HG02623 (cell line): ENCODE results near the gene KIAA1191.

Experiments
- ATAC-seq: cut with Tn5 transposase; IDR thresholded peaks from one replicate; pipeline ENCODE4 v1.9.1; 2021; ENCODE audit warnings: moderate library complexity; ENCODE audit not compliant: unreplicated experiment

KIAA1191 gene

GRCh38 chr5:176389135-176390123 lies 27.9 kb upstream of the KIAA1191 start:
- ATAC-seq, result peak; percentile 18

GRCh38 chr5:176388444-176389134 lies 27.0 kb upstream of the KIAA1191 start, which contains the start of the genes HIGD2A and NOP16:
Gene HIGD2A (plus strand): TSS chr5:176388751. CDS start chr5:176388820, 69 bp downstream.
Gene NOP16 (minus strand): TSS chr5:176388598. CDS start chr5:176388539, 59 bp downstream.
- ATAC-seq, result peak; percentile 79

GRCh38 chr5:176388003-176388443 lies 26.5 kb upstream of the KIAA1191 start:
- no peak for ATAC-seq

- ATAC-seq, result no peak
Observed at GRCh38 chr5:176387384-176387925, 25.9 kb upstream of the KIAA1191 start.

GRCh38 chr5:176386491-176386890 lies 24.9 kb upstream of the KIAA1191 start:
- ATAC-seq, result no peak

GRCh38 chr5:176384991-176385390 lies 23.4 kb upstream of the KIAA1191 start:
- no peak for ATAC-seq

GRCh38 chr5:176384366-176384930 lies 22.9 kb upstream of the KIAA1191 start:
- ATAC-seq, result no peak

GRCh38 chr5:176383961-176384360 lies 22.4 kb upstream of the KIAA1191 start:
- no peak for ATAC-seq

GRCh38 chr5:176383248-176383905 lies 21.8 kb upstream of the KIAA1191 start:
- no peak for ATAC-seq

- ATAC-seq, result no peak
Observed at GRCh38 chr5:176382721-176383120, 21.2 kb upstream of the KIAA1191 start.

GRCh38 chr5:176381979-176382378 lies 20.4 kb upstream of the KIAA1191 start:
- no peak for ATAC-seq

GRCh38 chr5:176381423-176381822 lies 19.9 kb upstream of the KIAA1191 start:
- no peak for ATAC-seq

GRCh38 chr5:176379881-176380280 lies 18.3 kb upstream of the KIAA1191 start:
- peak; percentile 73 for ATAC-seq

GRCh38 chr5:176373100-176373818 lies 11.7 kb upstream of the KIAA1191 start:
- no peak for ATAC-seq

GRCh38 chr5:176371621-176372539 lies 10.3 kb upstream of the KIAA1191 start:
- no peak for ATAC-seq

GRCh38 chr5:176369934-176370711 lies 8.6 kb upstream of the KIAA1191 start:
- no peak for ATAC-seq

- no peak for ATAC-seq
Observed at GRCh38 chr5:176368726-176369125, 7.2 kb upstream of the KIAA1191 start.
